HepG2 (cell line): ENCODE results near the gene PDPK1. TPM values are rescaled to one million over a fixed set of nuclear protein-coding genes. Genes with fewer than 3 reads are reported as not detected.
A peak's percentile ranks its signal among the peaks of the same experiment; 100 is the strongest.

Source experiments
- BORCS8-MEF2B ChIP-seq: sonication (generic); formaldehyde crosslinking; IDR thresholded peaks from 2 replicates; pipeline ENCODE4 v1.8.0; 2022; ENCODE audit warnings: mild to moderate bottlenecking, missing genetic modification reagents
- CC2D1A ChIP-seq: sonication (generic); formaldehyde crosslinking; IDR thresholded peaks from 2 replicates; pipeline ENCODE4 v1.8.1; 2023; ENCODE audit warnings: mild to moderate bottlenecking, missing genetic modification reagents
- EP300 ChIP-seq, 3 experiments: sonication (generic) in 1 of 3; formaldehyde crosslinking in 1 of 3; IDR thresholded peaks; 2 replicates each; pipeline versions ENCODE4 v1.5.1 to v1.6.1; 2011 to 2020; ENCODE audit warnings: low read depth in 2 of 3, low read length in 2 of 3, borderline replicate concordance in 1 of 3, improper control_type of control experiment in 1 of 3, mild to moderate bottlenecking in 1 of 3, missing genetic modification reagents in 1 of 3, moderate library complexity in 1 of 3
- GTF3A ChIP-seq: sonication (generic); formaldehyde crosslinking; conservative IDR thresholded peaks from 2 replicates; pipeline ENCODE4 v1.4.0; 2020; ENCODE audit warnings: mild to moderate bottlenecking, missing genetic modification reagents
- HDAC6 ChIP-seq: fragments of 200-600 bp; sonication (generic); IDR thresholded peaks from 2 replicates; pipeline ENCODE4 v1.7.0; 2017; ENCODE audit warnings: mild to moderate bottlenecking, antibody characterized with exemption, low read length, low read depth
- IKZF5 ChIP-seq: IDR thresholded peaks from 2 replicates; pipeline ENCODE4 v1.6.1; 2018; ENCODE audit warnings: missing genetic modification reagents, mild to moderate bottlenecking, missing compliant biosample characterization
- IRF1 ChIP-seq: sonication (generic); formaldehyde crosslinking; IDR thresholded peaks from 2 replicates; pipeline ENCODE4 v1.4.0; 2020; ENCODE audit warnings: low read depth, mild to moderate bottlenecking, missing genetic modification reagents
- JDP2 ChIP-seq: sonication (generic); formaldehyde crosslinking; IDR thresholded peaks from 2 replicates; pipeline ENCODE4 v1.8.1; 2022; ENCODE audit warnings: missing genetic modification reagents, borderline replicate concordance
- MBNL3 ChIP-seq: fragments of 250-450 bp; sonication (Bioruptor Pico); conservative IDR thresholded peaks from 2 replicates; pipeline ENCODE4 v1.8.0; 2022; ENCODE audit warnings: mild to moderate bottlenecking, inconsistent platforms
- NBN ChIP-seq: fragments of 450-650 bp; conservative IDR thresholded peaks from 2 replicates; pipeline ENCODE4 v1.6.1; 2017
- NFYB ChIP-seq: sonication (generic); formaldehyde crosslinking; IDR thresholded peaks from 2 replicates; pipeline ENCODE4 v1.4.0; 2020; ENCODE audit warnings: missing genetic modification reagents
- PTBP1 ChIP-seq: fragments of 200-400 bp; formaldehyde crosslinking; IDR thresholded peaks from 2 replicates; pipeline ENCODE4 v1.6.1; 2018; ENCODE audit warnings: low read length, low read depth; ENCODE audit not compliant: poor library complexity, severe bottlenecking
- RFX5 ChIP-seq: IDR thresholded peaks from 2 replicates; pipeline ENCODE4 v1.6.1; 2011; ENCODE audit warnings: low read depth, low read length, improper control_type of control experiment
- SMAD1 ChIP-seq: sonication (generic); formaldehyde crosslinking; IDR thresholded peaks from 2 replicates; pipeline ENCODE4 v1.4.0; 2020; ENCODE audit warnings: missing genetic modification reagents, low read depth, mild to moderate bottlenecking, borderline replicate concordance
- SMARCE1 ChIP-seq: fragments of 450-650 bp; IDR thresholded peaks from 2 replicates; pipeline ENCODE4 v1.6.1; 2017; ENCODE audit warnings: borderline replicate concordance
- SP2 ChIP-seq: sonication (generic); formaldehyde crosslinking; IDR thresholded peaks from 2 replicates; pipeline ENCODE4 v1.5.1; 2020; ENCODE audit warnings: mild to moderate bottlenecking, missing genetic modification reagents
- SRSF9 ChIP-seq: fragments of 200-400 bp; formaldehyde crosslinking; IDR thresholded peaks from 2 replicates; pipeline ENCODE4 v1.6.1; 2018; ENCODE audit warnings: borderline replicate concordance, mild to moderate bottlenecking, low read depth, low read length; ENCODE audit not compliant: insufficient read depth, poor library complexity, severe bottlenecking
- ZNF329 ChIP-seq: sonication (generic); formaldehyde crosslinking; IDR thresholded peaks from 2 replicates; pipeline ENCODE4 v1.9.0; 2021; ENCODE audit warnings: low read depth, mild to moderate bottlenecking, missing genetic modification reagents
- ZNF724P ChIP-seq: sonication (generic); formaldehyde crosslinking; IDR thresholded peaks from 2 replicates; pipeline ENCODE4 v1.8.0; 2022; ENCODE audit warnings: missing genetic modification reagents, borderline replicate concordance
- polyA plus RNA-seq, 8 experiments: library from polyadenylated mRNA; depleted of rRNA in 3 of 8; stranded (reverse) in 7 of 8; unstranded in 1 of 8; fragments of >200 nt; fragmentation: Illumina TruSeq in 4 of 8; extraction: Trizol in 4 of 8; gene quantifications; 2 replicates each; pipeline versions ENCODE4 v1.2.1 to v1.2.3, GENCODE V29; 2011 to 2016; ENCODE audit warnings: low read depth in 4 of 8, missing spikeins in 1 of 8, mixed read lengths in 1 of 8; ENCODE audit not compliant: insufficient read depth in 1 of 8
- total RNA-seq, 5 experiments: library from RNA; depleted of rRNA; stranded (reverse); fragments of >200 nt; fragmentation: Illumina TruSeq; extraction: Trizol; gene quantifications; 2 replicates each; pipeline ENCODE4 v1.2.3, GENCODE V29; 2016; ENCODE audit warnings: low read depth in 1 of 5
- TF ChIP-seq, protein P1 (sequence below): sonication (generic); formaldehyde crosslinking; IDR thresholded peaks from 2 replicates; pipeline ENCODE4 v1.4.0; 2020; ENCODE audit warnings: missing genetic modification reagents

PDPK1 gene
- total and polyA plus RNA-seq, 2 of the 13 experiments (the other 11 are each of a cell fraction or from before 2014, with no cell fraction given): 59.6 to 129 TPM

GRCh38 chr16:2603165-2604015, 65.6 kb downstream of the PDPK1 start (continued):
- TF ChIP-seq HDAC6 (no peak), ZNF329 (CRISPR knock-in tag) (0 out of 2 replicates have a peak, but pooled peaks have one; percentile 64), BORCS8-MEF2B (peak; percentile 78; the same call in 1 of the 2 replicates), SMARCE1 (no peak), SRSF9 (no peak), NBN (no peak), SMAD1 (CRISPR knock-in tag) (peak; percentile 92), MBNL3 (no peak), IKZF5 (CRISPR knock-in tag) (peak; percentile 98), PTBP1 (peak; percentile 74), NFYB (CRISPR knock-in tag) (peak; percentile 45; the same call in 1 of the 2 replicates), SP2 (peak; percentile 82), RFX5 (no peak), JDP2 (CRISPR knock-in tag) (no peak), CC2D1A (CRISPR knock-in tag) (no peak), EP300 (IDR thresholded peaks at IDR 0.05; ENCODE audit: low read depth in 2 of 2, low read length in 2 of 2) (peak in 1 of 2 experiments; percentile 63; a peak in 2 of 4 replicates), EP300 (CRISPR knock-in tag; IDR thresholded peaks at IDR 0.05; ENCODE audit: borderline replicate concordance) (peak; percentile 26; the same call in 1 of the 2 replicates), ZNF724P (no peak), IRF1 (CRISPR knock-in tag) (0 out of 2 replicates have a peak, but pooled peaks have one; percentile 57), GTF3A (0 out of 2 replicates have a peak, but pooled peaks have one; percentile 79)
- TF ChIP-seq, protein P1, sequence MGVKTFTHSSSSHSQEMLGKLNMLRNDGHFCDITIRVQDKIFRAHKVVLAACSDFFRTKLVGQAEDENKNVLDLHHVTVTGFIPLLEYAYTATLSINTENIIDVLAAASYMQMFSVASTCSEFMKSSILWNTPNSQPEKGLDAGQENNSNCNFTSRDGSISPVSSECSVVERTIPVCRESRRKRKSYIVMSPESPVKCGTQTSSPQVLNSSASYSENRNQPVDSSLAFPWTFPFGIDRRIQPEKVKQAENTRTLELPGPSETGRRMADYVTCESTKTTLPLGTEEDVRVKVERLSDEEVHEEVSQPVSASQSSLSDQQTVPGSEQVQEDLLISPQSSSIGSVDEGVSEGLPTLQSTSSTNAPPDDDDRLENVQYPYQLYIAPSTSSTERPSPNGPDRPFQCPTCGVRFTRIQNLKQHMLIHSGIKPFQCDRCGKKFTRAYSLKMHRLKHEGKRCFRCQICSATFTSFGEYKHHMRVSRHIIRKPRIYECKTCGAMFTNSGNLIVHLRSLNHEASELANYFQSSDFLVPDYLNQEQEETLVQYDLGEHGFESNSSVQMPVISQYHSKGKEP (CRISPR knock-in tag): no peak
